ENCODE measurements around the gene KRT7.
"Not testable (repeated sequence)": the region's sequence is repeated elsewhere in the genome, so short reads cannot be mapped to it uniquely, and the experiment has no call there.

DNA sequence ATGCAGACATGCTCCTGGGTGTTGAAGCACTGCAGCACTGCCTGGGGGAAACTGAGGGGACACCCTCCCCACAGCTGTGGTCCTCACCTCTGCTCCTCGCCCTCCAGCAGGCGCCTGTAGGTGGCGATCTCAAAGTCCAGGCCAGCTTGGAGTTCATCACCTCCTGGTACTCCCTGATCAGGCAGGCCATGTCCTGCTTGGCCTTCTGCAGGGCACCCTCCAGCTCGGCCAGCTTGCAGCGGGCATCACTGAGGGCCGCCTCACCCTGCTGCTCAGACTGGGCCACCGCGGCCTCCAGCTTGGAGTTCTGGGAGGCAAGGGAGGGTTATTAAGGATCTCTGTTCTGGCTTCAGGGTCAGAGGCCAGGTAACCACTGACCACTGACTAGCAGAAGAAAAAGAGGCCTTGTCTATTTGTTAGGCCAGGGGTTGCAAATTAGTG lies 19.2 kb downstream of the KRT7 start:
- TF ChIP-seq YY1 (IDR thresholded peaks at IDR 0.05; ENCODE audit: low read depth); GABPA (IDR thresholded peaks at IDR 0.05; ENCODE audit: low read depth); NRF1 (IDR thresholded peaks at IDR 0.05; ENCODE audit: low read depth, low read length); FOXM1 (IDR thresholded peaks at IDR 0.05; ENCODE audit: low read depth): not testable (repeated sequence)
- TF ChIP-seq, protein P1, sequence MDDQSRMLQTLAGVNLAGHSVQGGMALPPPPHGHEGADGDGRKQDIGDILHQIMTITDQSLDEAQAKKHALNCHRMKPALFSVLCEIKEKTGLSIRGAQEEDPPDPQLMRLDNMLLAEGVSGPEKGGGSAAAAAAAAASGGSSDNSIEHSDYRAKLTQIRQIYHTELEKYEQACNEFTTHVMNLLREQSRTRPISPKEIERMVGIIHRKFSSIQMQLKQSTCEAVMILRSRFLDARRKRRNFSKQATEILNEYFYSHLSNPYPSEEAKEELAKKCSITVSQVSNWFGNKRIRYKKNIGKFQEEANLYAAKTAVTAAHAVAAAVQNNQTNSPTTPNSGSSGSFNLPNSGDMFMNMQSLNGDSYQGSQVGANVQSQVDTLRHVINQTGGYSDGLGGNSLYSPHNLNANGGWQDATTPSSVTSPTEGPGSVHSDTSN (IDR thresholded peaks at IDR 0.05), result not testable (repeated sequence)
- TF ChIP-seq, protein P2, sequence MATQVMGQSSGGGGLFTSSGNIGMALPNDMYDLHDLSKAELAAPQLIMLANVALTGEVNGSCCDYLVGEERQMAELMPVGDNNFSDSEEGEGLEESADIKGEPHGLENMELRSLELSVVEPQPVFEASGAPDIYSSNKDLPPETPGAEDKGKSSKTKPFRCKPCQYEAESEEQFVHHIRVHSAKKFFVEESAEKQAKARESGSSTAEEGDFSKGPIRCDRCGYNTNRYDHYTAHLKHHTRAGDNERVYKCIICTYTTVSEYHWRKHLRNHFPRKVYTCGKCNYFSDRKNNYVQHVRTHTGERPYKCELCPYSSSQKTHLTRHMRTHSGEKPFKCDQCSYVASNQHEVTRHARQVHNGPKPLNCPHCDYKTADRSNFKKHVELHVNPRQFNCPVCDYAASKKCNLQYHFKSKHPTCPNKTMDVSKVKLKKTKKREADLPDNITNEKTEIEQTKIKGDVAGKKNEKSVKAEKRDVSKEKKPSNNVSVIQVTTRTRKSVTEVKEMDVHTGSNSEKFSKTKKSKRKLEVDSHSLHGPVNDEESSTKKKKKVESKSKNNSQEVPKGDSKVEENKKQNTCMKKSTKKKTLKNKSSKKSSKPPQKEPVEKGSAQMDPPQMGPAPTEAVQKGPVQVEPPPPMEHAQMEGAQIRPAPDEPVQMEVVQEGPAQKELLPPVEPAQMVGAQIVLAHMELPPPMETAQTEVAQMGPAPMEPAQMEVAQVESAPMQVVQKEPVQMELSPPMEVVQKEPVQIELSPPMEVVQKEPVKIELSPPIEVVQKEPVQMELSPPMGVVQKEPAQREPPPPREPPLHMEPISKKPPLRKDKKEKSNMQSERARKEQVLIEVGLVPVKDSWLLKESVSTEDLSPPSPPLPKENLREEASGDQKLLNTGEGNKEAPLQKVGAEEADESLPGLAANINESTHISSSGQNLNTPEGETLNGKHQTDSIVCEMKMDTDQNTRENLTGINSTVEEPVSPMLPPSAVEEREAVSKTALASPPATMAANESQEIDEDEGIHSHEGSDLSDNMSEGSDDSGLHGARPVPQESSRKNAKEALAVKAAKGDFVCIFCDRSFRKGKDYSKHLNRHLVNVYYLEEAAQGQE (IDR thresholded peaks at IDR 0.05; ENCODE audit: low read depth, low read length), result not testable (repeated sequence)
- TF ChIP-seq, protein P3, sequence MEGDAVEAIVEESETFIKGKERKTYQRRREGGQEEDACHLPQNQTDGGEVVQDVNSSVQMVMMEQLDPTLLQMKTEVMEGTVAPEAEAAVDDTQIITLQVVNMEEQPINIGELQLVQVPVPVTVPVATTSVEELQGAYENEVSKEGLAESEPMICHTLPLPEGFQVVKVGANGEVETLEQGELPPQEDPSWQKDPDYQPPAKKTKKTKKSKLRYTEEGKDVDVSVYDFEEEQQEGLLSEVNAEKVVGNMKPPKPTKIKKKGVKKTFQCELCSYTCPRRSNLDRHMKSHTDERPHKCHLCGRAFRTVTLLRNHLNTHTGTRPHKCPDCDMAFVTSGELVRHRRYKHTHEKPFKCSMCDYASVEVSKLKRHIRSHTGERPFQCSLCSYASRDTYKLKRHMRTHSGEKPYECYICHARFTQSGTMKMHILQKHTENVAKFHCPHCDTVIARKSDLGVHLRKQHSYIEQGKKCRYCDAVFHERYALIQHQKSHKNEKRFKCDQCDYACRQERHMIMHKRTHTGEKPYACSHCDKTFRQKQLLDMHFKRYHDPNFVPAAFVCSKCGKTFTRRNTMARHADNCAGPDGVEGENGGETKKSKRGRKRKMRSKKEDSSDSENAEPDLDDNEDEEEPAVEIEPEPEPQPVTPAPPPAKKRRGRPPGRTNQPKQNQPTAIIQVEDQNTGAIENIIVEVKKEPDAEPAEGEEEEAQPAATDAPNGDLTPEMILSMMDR (IDR thresholded peaks at IDR 0.05), result peak; percentile 46
- TF ChIP-seq, protein P4, sequence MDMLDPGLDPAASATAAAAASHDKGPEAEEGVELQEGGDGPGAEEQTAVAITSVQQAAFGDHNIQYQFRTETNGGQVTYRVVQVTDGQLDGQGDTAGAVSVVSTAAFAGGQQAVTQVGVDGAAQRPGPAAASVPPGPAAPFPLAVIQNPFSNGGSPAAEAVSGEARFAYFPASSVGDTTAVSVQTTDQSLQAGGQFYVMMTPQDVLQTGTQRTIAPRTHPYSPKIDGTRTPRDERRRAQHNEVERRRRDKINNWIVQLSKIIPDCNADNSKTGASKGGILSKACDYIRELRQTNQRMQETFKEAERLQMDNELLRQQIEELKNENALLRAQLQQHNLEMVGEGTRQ (IDR thresholded peaks at IDR 0.05; ENCODE audit: borderline replicate concordance, low read depth, low read length), result not testable (repeated sequence)

All from SK-N-SH (cell line).